Kidney epithelial cell (primary cell): ENCODE data around the gene PLA2G2C. TPM values are rescaled to one million over a fixed set of nuclear protein-coding genes. Genes with fewer than 3 reads are reported as not detected.

Experiments
- DNase-seq: peaks from one replicate; pipeline ENCODE4 v3.0.0-alpha.2; 2010; ENCODE audit warnings: low read depth
- H3K27me3 ChIP-seq: 2 replicates; pipeline ENCODE4 v1.6.0; 2011; ENCODE audit warnings: low read length; ENCODE audit not compliant: control insufficient read depth, insufficient read depth
- H3K36me3 ChIP-seq: 2 replicates; pipeline ENCODE4 v1.5.1; 2011; ENCODE audit warnings: low read length; ENCODE audit not compliant: control insufficient read depth, insufficient read depth
- H3K4me3 ChIP-seq: 2 replicates; pipeline ENCODE4 v1.5.1; 2011; ENCODE audit warnings: low read depth, mild to moderate bottlenecking, control low read depth, low read length
- total RNA-seq: library from RNA; depleted of rRNA; stranded (reverse); fragments of >200 nt; gene quantifications from 2 replicates; pipeline ENCODE4 v1.2.3, GENCODE V29; 2015
- TF ChIP-seq, protein P1 (sequence below): IDR thresholded peaks from 2 replicates; pipeline ENCODE4 v1.5.1; 2011; ENCODE audit warnings: mild to moderate bottlenecking, moderate library complexity, low read length, control low read depth, inconsistent platforms; ENCODE audit not compliant: insufficient read depth, poor library complexity, severe bottlenecking

Gene PLA2G2C
- total RNA-seq, 1 donor from 2014 or later: not detected

DNA sequence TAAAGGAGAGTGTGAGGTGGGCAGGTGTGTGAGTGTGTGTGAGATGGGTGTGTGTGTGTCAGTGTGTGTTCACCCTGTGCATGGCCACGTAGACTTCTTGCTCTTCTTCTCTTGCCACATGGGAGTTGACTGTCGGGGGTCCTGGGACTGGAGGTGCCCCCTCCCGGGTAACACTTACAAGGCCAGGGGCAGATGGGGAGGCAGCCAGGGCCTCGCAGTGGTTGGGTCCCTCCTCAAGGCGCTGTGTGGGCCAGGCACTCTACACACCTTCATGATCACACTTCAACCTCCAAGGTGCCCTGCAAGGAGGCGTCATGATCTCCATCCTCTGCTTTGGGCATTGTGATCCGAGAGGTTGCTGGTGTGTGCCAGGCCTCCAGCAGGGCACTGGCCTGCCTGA lies 44.9 kb downstream of the PLA2G2C start:
- no peaks in the 10 kb centered on the region for H3K27me3 ChIP-seq
- no peaks in the 10 kb centered on the region for H3K36me3 ChIP-seq
- no peak for DNase-seq
- TF ChIP-seq, protein P1, sequence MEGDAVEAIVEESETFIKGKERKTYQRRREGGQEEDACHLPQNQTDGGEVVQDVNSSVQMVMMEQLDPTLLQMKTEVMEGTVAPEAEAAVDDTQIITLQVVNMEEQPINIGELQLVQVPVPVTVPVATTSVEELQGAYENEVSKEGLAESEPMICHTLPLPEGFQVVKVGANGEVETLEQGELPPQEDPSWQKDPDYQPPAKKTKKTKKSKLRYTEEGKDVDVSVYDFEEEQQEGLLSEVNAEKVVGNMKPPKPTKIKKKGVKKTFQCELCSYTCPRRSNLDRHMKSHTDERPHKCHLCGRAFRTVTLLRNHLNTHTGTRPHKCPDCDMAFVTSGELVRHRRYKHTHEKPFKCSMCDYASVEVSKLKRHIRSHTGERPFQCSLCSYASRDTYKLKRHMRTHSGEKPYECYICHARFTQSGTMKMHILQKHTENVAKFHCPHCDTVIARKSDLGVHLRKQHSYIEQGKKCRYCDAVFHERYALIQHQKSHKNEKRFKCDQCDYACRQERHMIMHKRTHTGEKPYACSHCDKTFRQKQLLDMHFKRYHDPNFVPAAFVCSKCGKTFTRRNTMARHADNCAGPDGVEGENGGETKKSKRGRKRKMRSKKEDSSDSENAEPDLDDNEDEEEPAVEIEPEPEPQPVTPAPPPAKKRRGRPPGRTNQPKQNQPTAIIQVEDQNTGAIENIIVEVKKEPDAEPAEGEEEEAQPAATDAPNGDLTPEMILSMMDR: no peak
- no peak overlapping the region for H3K4me3 ChIP-seq

DNA sequence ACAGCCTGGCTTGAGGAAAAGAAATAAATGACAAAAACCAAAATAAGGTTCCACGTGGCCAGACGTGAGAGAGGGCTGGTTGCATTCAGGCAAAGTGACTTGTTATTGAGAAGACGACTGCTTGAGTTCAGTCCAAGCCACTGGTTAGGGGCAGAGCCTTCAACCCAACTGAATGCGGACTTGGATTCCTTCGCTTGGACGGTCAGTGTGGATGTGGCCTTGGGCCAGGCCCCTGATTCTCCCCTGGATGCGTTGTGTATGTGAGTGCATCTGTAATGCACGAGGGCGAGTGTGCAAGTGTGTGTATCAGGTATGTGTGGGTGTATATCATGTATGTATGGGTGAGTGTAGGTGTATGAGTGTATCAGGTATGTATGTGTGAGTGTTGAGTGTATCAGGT lies 45.3 kb downstream of the PLA2G2C start:
- no peak for DNase-seq
- no peak overlapping the region for H3K4me3 ChIP-seq
- no peaks in the 10 kb centered on the region for H3K27me3 ChIP-seq
- TF ChIP-seq, protein P1: no peak
- H3K36me3 ChIP-seq: no peaks in the 10 kb centered on the region

DNA sequence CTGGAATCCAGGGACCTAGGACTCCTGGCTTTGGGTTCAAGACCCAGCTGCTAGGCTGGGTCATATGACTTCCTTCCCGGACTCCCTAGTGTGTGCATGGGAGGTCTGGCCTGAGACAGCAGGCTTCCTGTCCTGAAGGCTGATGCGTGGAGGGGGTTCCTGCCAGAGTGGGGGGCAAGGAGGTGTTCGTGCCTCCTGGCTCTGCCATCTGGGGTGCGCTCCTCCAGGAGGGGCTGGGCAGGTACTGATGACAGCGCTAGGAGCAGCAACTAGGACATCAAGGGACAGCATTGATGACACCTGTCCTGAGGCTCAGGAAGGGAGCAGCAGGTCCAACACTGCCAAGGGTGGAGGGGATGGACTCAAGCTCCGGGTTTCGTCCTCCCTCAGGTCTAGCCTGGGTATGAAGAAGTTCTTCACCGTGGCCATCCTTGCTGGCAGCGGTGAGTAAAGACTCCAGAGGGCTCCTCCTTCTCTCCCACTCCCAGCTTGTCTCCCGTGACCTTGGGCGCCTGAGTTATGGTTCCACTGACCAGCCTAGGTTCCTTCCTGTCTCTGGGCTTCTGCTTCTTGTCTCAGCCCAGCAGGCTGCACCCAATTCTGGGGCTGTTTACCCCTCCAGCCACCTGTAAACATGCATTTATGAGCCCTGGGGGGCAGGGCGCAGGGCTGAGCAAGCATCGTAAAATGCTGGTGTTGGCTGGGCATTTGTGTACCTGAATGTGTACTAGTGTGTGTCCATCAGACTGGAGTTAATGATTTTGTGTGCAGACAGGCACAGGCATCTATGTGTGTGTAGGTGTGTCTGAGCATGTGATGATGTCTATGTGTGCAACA lies 46.3 kb downstream of the PLA2G2C start:
- Histone ChIP-seq H3K27me3 (no peaks in the 10 kb centered on the region), H3K36me3 (no peaks in the 10 kb centered on the region), H3K4me3 (no peak overlapping the region)
- TF ChIP-seq, protein P1: no peak
- DNase-seq: no peak

DNA sequence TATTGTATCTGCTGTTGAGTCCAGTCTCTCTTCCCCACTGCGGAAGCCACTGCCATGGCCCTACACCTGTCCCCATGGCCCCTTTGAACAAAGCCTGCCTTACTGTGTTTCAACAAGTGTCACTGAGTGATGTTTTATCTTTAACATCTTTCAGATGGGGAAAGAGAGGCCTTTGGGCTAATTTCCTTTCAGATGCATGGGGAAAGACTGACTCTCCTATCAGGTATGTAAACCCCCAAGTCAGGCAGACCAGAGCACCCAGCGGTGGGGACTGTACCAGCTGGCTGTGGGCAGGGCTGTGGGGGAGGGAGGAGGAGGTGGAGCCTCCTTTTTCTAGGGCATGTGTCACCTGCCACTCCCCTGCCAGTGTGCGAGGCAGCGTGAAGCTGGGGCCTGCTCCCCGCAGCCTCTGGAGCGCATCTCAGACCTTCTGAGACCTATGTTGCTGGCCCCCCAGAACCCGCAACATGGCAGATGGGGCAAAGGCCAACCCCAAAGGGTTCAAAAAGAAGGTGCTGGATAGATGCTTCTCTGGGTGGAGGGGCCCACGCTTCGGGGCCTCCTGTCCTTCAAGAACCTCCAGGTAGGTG lies 47.3 kb downstream of the PLA2G2C start, which contains the start of gene PLA2G2F:
Gene PLA2G2F (plus strand): TSS at position 363 of the 590 bp plus-strand sequence. CDS start 105 bp downstream, at position 468.
- Histone ChIP-seq H3K27me3 (no peaks in the 10 kb centered on the region), H3K4me3 (no peak within 1 kb of the TSS), H3K36me3 (no peaks in the 10 kb centered on the region)
- no peak for DNase-seq
- TF ChIP-seq, protein P1: no peak

DNA sequence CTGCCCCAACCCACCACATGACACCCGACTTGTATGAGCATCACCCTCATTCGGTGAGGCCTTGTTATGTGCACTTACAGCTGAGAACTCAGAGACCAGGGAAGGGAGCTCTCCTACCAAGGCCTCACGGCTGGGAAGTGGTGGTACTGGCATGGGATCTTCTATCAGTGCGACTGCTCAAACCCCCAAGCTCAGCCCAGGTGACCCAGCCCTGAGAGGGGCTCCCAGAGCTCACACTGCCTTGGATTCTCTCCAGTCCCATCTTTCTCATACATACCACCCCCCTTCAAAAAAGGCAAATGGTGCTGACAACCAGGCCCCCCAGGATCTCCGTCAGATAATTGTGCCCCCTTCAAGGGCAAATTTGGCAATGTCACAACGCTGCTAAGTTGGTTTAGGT lies 48.0 kb downstream of the PLA2G2C start:
- Histone ChIP-seq H3K27me3 (no peaks in the 10 kb centered on the region), H3K36me3 (no peaks in the 10 kb centered on the region), H3K4me3 (no peak overlapping the region)
- no peak for DNase-seq
- TF ChIP-seq, protein P1: no peak
